ENCODE results near the gene GABRA5.

Gene GABRA5

GRCh38 chr15:26867200-26868007 lies 542 bp downstream of the GABRA5 start:
- ATAC-seq, result no peak
- TF ChIP-seq SNAI2 (CRISPR knock-in tag; IDR thresholded peaks at IDR 0.05) (no peak), ZNF70 (CRISPR knock-in tag; IDR thresholded peaks at IDR 0.05) (no peak), ZFP3 (CRISPR knock-in tag; IDR thresholded peaks at IDR 0.05) (no peak), POU6F1 (CRISPR knock-in tag; IDR thresholded peaks at IDR 0.05; ENCODE audit: borderline replicate concordance, low read depth) (no peak), PPARA (CRISPR knock-in tag; IDR thresholded peaks at IDR 0.05; ENCODE audit: borderline replicate concordance) (no peak), ESRRG (CRISPR knock-in tag; IDR thresholded peaks at IDR 0.05) (no peak), ZC3H10 (CRISPR knock-in tag; IDR thresholded peaks at IDR 0.05) (no peak), RARB (CRISPR knock-in tag; IDR thresholded peaks at IDR 0.05) (no peak), ISL1 (CRISPR knock-in tag; IDR thresholded peaks at IDR 0.05) (no peak), ARNTL (CRISPR knock-in tag; IDR thresholded peaks at IDR 0.05; ENCODE audit: borderline replicate concordance, low read depth) (no peak), BACH2 (CRISPR knock-in tag; IDR thresholded peaks at IDR 0.05; ENCODE audit: borderline replicate concordance) (no peak), CSDC2 (CRISPR knock-in tag; IDR thresholded peaks at IDR 0.05) (no peak), GLIS3 (CRISPR knock-in tag; IDR thresholded peaks at IDR 0.05) (no peak), CSRNP3 (CRISPR knock-in tag; IDR thresholded peaks at IDR 0.05) (no peak), TSHZ2 (CRISPR knock-in tag; IDR thresholded peaks at IDR 0.05) (no peak), PATZ1 (CRISPR knock-in tag; IDR thresholded peaks at IDR 0.05; ENCODE audit: borderline replicate concordance) (no peak), TOX (CRISPR knock-in tag; IDR thresholded peaks at IDR 0.05; ENCODE audit: borderline replicate concordance) (no peak), OSR1 (CRISPR knock-in tag; IDR thresholded peaks at IDR 0.05) (no peak)

GRCh38 chr15:26868029-26868685 lies 1.3 kb downstream of the GABRA5 start:
- no peak for ATAC-seq
- TF ChIP-seq GLIS3 (CRISPR knock-in tag; IDR thresholded peaks at IDR 0.05), result no peak
- TF ChIP-seq CSRNP3 (CRISPR knock-in tag; IDR thresholded peaks at IDR 0.05), result no peak

GRCh38 chr15:26869628-26870027 lies 2.8 kb downstream of the GABRA5 start:
- TF ChIP-seq PATZ1 (CRISPR knock-in tag; IDR thresholded peaks at IDR 0.05; ENCODE audit: borderline replicate concordance) (no peak), CSDC2 (CRISPR knock-in tag; IDR thresholded peaks at IDR 0.05) (no peak), TOX (CRISPR knock-in tag; IDR thresholded peaks at IDR 0.05; ENCODE audit: borderline replicate concordance) (no peak), ISL1 (CRISPR knock-in tag; IDR thresholded peaks at IDR 0.05) (no peak), PPARA (CRISPR knock-in tag; IDR thresholded peaks at IDR 0.05; ENCODE audit: borderline replicate concordance) (no peak), POU6F1 (CRISPR knock-in tag; IDR thresholded peaks at IDR 0.05; ENCODE audit: borderline replicate concordance, low read depth) (no peak), ZNF70 (CRISPR knock-in tag; IDR thresholded peaks at IDR 0.05) (no peak), ARNTL (CRISPR knock-in tag; IDR thresholded peaks at IDR 0.05; ENCODE audit: borderline replicate concordance, low read depth) (no peak), ZNF8 (CRISPR knock-in tag; IDR thresholded peaks at IDR 0.05) (no peak)
- no peak for ATAC-seq

Measured in SK-N-SH treated with all-trans-retinoic acid at 6 μM for 48 hours (cell line).